Measurements from ENCODE around the gene FIP1L1.
"Not testable (repeated sequence)": the region's sequence is repeated elsewhere in the genome, so short reads cannot be mapped to it uniquely, and the experiment has no call there.

Gene FIP1L1

GRCh38 chr4:53376900-53377299 is 541 bp upstream of the FIP1L1 start:
- H3K4me3 ChIP-seq (ENCODE audit: low read depth, low read length) = peak overlapping the region; percentile 79
- ChIA-PET POLR2A (no interaction called here), CTCF (interaction anchor here (1.5 kb wide), 1 partner anchor 362 kb away, joined by 4 read pairs; no protein-coding TSS in a partner anchor)
- no peak for TF ChIP-seq CTCF (IDR thresholded peaks at IDR 0.05; ENCODE audit: insufficient read depth, low read length, missing control alignments)
- DNase-seq (ENCODE audit: low read depth, low spot score) = no peak

- ChIA-PET POLR2A (no interaction called here), CTCF (interaction anchor here (0.8 to 1.4 kb wide), 3 partner anchors 42 to 856 kb away, joined by 3 read pairs; no protein-coding TSS in a partner anchor)
- TF ChIP-seq CTCF (IDR thresholded peaks at IDR 0.05; ENCODE audit: insufficient read depth, low read length, missing control alignments) = no peak
- no peak for DNase-seq (ENCODE audit: low read depth, low spot score)
- peak overlapping the region; percentile 79 for H3K4me3 ChIP-seq (ENCODE audit: low read depth, low read length)
Measured at GRCh38 chr4:53378171-53378482, 686 bp downstream of the FIP1L1 start.

- POLR2A ChIA-PET = no interaction called here
- H3K4me3 ChIP-seq (ENCODE audit: low read depth, low read length) = no peak overlapping the region
- CTCF ChIA-PET = interaction anchor here (0.7 to 4.5 kb wide), 4 partner anchors 10 to 854 kb away, joined by 3 to 17 read pairs (median 4); no protein-coding TSS in a partner anchor
Measured at GRCh38 chr4:53380221-53380620, 2.8 kb downstream of the FIP1L1 start.

GRCh38 chr4:53409479-53409878 is 32.0 kb downstream of the FIP1L1 start:
- CTCF ChIA-PET; DNase-seq (ENCODE audit: low read depth, low spot score); POLR2A ChIA-PET: not testable (repeated sequence)

More at GRCh38 chr4:53380221-53380620, 2.8 kb downstream of the FIP1L1 start:
- TF ChIP-seq CTCF (IDR thresholded peaks at IDR 0.05; ENCODE audit: insufficient read depth, low read length, missing control alignments) = no peak
- no peak for DNase-seq (ENCODE audit: low read depth, low spot score)

GRCh38 chr4:53419208-53419607 is 41.8 kb downstream of the FIP1L1 start:
- ChIA-PET CTCF (no interaction called here), POLR2A (no interaction called here)
- no peak for DNase-seq (ENCODE audit: low read depth, low spot score)
- no peak for TF ChIP-seq CTCF (IDR thresholded peaks at IDR 0.05; ENCODE audit: insufficient read depth, low read length, missing control alignments)
- no peak overlapping the region for H3K4me3 ChIP-seq (ENCODE audit: low read depth, low read length)

More at GRCh38 chr4:53409479-53409878, 32.0 kb downstream of the FIP1L1 start:
- not testable (repeated sequence) for H3K4me3 ChIP-seq (ENCODE audit: low read depth, low read length)

- ChIA-PET POLR2A (no interaction called here), CTCF (no interaction called here)
- H3K4me3 ChIP-seq (ENCODE audit: low read depth, low read length) = no peak overlapping the region
- TF ChIP-seq CTCF (IDR thresholded peaks at IDR 0.05; ENCODE audit: insufficient read depth, low read length, missing control alignments) = no peak
- no peak for DNase-seq (ENCODE audit: low read depth, low spot score)
Measured at GRCh38 chr4:53421791-53422190, 44.4 kb downstream of the FIP1L1 start.

GRCh38 chr4:53422367-53422766 is 44.9 kb downstream of the FIP1L1 start:
- no peak for TF ChIP-seq CTCF (IDR thresholded peaks at IDR 0.05; ENCODE audit: insufficient read depth, low read length, missing control alignments)
- CTCF ChIA-PET = no interaction called here
- DNase-seq (ENCODE audit: low read depth, low spot score) = no peak
- POLR2A ChIA-PET = interaction anchor here (0.6 kb wide), 1 partner anchor 538 kb away, joined by 4 read pairs; no protein-coding TSS in a partner anchor
- H3K4me3 ChIP-seq (ENCODE audit: low read depth, low read length) = no peak overlapping the region

Data from AG04449 (cell line).